ENCODE data around the gene BEND7. TPM values are rescaled to one million over a fixed set of nuclear protein-coding genes. Genes with fewer than 3 reads are reported as not detected.

Gene BEND7
- polyA plus RNA-seq, 1 donor (not counting 4 experiments of a cell fraction or from before 2014, with no cell fraction given), result 4.4 TPM

DNA sequence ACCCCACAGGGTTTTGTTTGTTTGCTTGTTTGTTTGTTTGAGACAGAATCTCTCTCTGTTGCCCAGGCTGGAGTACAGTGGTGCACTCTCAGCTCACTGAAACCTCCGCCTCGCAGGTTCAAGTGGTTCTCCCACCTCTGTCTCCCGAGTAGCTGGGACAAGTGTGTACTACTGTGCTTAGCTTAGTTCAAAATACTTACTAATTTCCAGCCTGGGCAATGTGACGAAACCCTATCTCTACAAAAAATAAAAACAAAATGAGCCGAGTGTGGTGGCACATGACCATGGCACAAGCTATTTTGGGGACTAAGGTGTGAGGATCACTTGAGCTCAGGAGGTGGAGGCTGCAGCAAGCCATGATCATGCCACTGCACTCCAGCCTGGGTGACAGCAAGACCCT lies 42.7 kb upstream of the BEND7 start:
- no peaks in the 10 kb centered on the region for H3K79me2 ChIP-seq (ENCODE audit: control insufficient read depth, insufficient read depth, low read length)
- H3K9me3 ChIP-seq (ENCODE audit: control insufficient read depth, low read depth, low read length), result no peaks in the 10 kb centered on the region
- H3K9ac ChIP-seq (ENCODE audit: control insufficient read depth, extremely low read depth, insufficient read depth, low read length), result no peak overlapping the region
- H4K20me1 ChIP-seq (ENCODE audit: control insufficient read depth, extremely low read depth, insufficient read depth, low read length), result no peaks in the 10 kb centered on the region
- no peaks in the 10 kb centered on the region for H3K4me1 ChIP-seq (ENCODE audit: control insufficient read depth, extremely low read depth, insufficient read depth, low read length)
- no peak for TF ChIP-seq EZH2 (IDR thresholded peaks at IDR 0.05; ENCODE audit: low read length)
- TF ChIP-seq, protein P1, sequence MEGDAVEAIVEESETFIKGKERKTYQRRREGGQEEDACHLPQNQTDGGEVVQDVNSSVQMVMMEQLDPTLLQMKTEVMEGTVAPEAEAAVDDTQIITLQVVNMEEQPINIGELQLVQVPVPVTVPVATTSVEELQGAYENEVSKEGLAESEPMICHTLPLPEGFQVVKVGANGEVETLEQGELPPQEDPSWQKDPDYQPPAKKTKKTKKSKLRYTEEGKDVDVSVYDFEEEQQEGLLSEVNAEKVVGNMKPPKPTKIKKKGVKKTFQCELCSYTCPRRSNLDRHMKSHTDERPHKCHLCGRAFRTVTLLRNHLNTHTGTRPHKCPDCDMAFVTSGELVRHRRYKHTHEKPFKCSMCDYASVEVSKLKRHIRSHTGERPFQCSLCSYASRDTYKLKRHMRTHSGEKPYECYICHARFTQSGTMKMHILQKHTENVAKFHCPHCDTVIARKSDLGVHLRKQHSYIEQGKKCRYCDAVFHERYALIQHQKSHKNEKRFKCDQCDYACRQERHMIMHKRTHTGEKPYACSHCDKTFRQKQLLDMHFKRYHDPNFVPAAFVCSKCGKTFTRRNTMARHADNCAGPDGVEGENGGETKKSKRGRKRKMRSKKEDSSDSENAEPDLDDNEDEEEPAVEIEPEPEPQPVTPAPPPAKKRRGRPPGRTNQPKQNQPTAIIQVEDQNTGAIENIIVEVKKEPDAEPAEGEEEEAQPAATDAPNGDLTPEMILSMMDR (optimal IDR thresholded peaks at IDR 0.05 in 1 of 3, IDR thresholded peaks at IDR 0.05 in 1 of 3, conservative IDR thresholded peaks at IDR 0.05 in 1 of 3; ENCODE audit: extremely low read depth in 1 of 3, insufficient read depth in 2 of 3, low read length in 3 of 3), result no peak
- H3K4me3 ChIP-seq (ENCODE audit: control insufficient read depth in 2 of 3, extremely low read depth in 1 of 3, insufficient read depth in 2 of 3, low read depth in 1 of 3, low read length in 3 of 3), result no peak overlapping the region
- no peaks in the 10 kb centered on the region for H3K27me3 ChIP-seq (ENCODE audit: control insufficient read depth, extremely low read depth, insufficient read depth, low read length)
- H3K4me2 ChIP-seq (ENCODE audit: control insufficient read depth, extremely low read depth, insufficient read depth, low read depth, low read length), result no peak overlapping the region
- no peak overlapping the region for H3K27ac ChIP-seq (ENCODE audit: control insufficient read depth, insufficient read depth, low read length)
- DNase-seq (ENCODE audit: low read depth, low spot score) (no peak), FAIRE-seq (no peak)
- H2AFZ ChIP-seq (ENCODE audit: control insufficient read depth, low read length), result no peak overlapping the region
- dilution Hi-C loops (cut with MboI; ENCODE audit: extremely low pct_ligation_motif_present, low sequenced_read_pairs), result no loop called here
- no peaks in the 10 kb centered on the region for H3K9me1 ChIP-seq (ENCODE audit: control insufficient read depth, extremely low read depth, insufficient read depth, low read length)
- no peaks in the 10 kb centered on the region for H3K36me3 ChIP-seq (ENCODE audit: control insufficient read depth in 2 of 2, extremely low read depth in 1 of 2, insufficient read depth in 2 of 2, low read length in 2 of 2)

DNA sequence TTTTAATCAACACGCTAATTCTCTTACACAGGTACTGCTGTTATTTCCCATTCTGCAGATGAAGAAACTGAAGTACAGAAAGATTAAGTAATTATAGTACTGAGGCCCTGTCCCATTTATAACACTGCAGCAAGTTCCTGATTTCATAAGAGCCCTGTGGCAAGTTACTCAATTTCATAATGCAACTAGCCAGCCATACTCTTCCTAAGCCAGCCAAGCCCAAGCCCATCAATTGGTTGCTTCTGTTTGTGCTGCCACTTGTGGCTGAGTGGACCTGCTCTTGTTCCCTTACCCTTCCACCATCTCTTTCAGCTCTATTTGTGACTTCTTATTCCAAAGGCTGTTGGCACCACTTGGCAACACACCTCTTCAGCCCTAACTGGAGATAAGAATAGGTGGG lies 38.2 kb upstream of the BEND7 start:
- dilution Hi-C loops (cut with MboI; ENCODE audit: extremely low pct_ligation_motif_present, low sequenced_read_pairs), result no loop called here
- Histone ChIP-seq H3K27me3 (ENCODE audit: control insufficient read depth, extremely low read depth, insufficient read depth, low read length) (no peaks in the 10 kb centered on the region), H3K9me3 (ENCODE audit: control insufficient read depth, low read depth, low read length) (no peaks in the 10 kb centered on the region), H3K27ac (ENCODE audit: control insufficient read depth, insufficient read depth, low read length) (no peak overlapping the region), H3K9ac (ENCODE audit: control insufficient read depth, extremely low read depth, insufficient read depth, low read length) (no peak overlapping the region), H3K4me1 (ENCODE audit: control insufficient read depth, extremely low read depth, insufficient read depth, low read length) (no peaks in the 10 kb centered on the region), H3K4me2 (ENCODE audit: control insufficient read depth, extremely low read depth, insufficient read depth, low read depth, low read length) (no peak overlapping the region), H3K36me3 (ENCODE audit: control insufficient read depth in 2 of 2, extremely low read depth in 1 of 2, insufficient read depth in 2 of 2, low read length in 2 of 2) (no peaks in the 10 kb centered on the region), H2AFZ (ENCODE audit: control insufficient read depth, low read length) (no peak overlapping the region), H4K20me1 (ENCODE audit: control insufficient read depth, extremely low read depth, insufficient read depth, low read length) (no peaks in the 10 kb centered on the region), H3K4me3 (ENCODE audit: control insufficient read depth in 2 of 3, extremely low read depth in 1 of 3, insufficient read depth in 2 of 3, low read depth in 1 of 3, low read length in 3 of 3) (no peak overlapping the region), H3K79me2 (ENCODE audit: control insufficient read depth, insufficient read depth, low read length) (no peaks in the 10 kb centered on the region), H3K9me1 (ENCODE audit: control insufficient read depth, extremely low read depth, insufficient read depth, low read length) (no peaks in the 10 kb centered on the region)
- no peak for DNase-seq (ENCODE audit: low read depth, low spot score)
- no peak for FAIRE-seq
- no peak for TF ChIP-seq EZH2 (IDR thresholded peaks at IDR 0.05; ENCODE audit: low read length)
- TF ChIP-seq, protein P1 (optimal IDR thresholded peaks at IDR 0.05 in 1 of 3, IDR thresholded peaks at IDR 0.05 in 1 of 3, conservative IDR thresholded peaks at IDR 0.05 in 1 of 3; ENCODE audit: extremely low read depth in 1 of 3, insufficient read depth in 2 of 3, low read length in 3 of 3), result no peak
